NT2/D1 (cell line): ENCODE results near the gene ADARB2.

Experiments
- DNase-seq: peaks from one replicate; pipeline ENCODE4 v3.0.0-alpha.2; 2011; ENCODE audit warnings: low read depth, low spot score
- H3K27me3 ChIP-seq: 2 replicates; pipeline ENCODE4 v1.6.0; 2011; ENCODE audit warnings: mild to moderate bottlenecking; ENCODE audit not compliant: insufficient read length, insufficient read depth
- H3K36me3 ChIP-seq: 2 replicates; pipeline ENCODE4 v1.6.1; 2011; ENCODE audit warnings: mild to moderate bottlenecking, low read length, mixed read lengths; ENCODE audit not compliant: insufficient read depth, insufficient read length
- H3K4me1 ChIP-seq: 2 replicates; pipeline ENCODE4 v1.5.1; 2011; ENCODE audit not compliant: insufficient read depth, insufficient read length
- H3K4me3 ChIP-seq: 2 replicates; pipeline ENCODE4 v1.5.1; 2011; ENCODE audit warnings: low read depth; ENCODE audit not compliant: insufficient read length
- H3K9ac ChIP-seq: 2 replicates; pipeline ENCODE4 v1.6.0; 2011; ENCODE audit warnings: low read depth; ENCODE audit not compliant: insufficient read length
- H3K9me3 ChIP-seq: 2 replicates; pipeline ENCODE4 v1.5.1; 2011; ENCODE audit warnings: mild to moderate bottlenecking, low read length; ENCODE audit not compliant: insufficient read depth
- SUZ12 ChIP-seq: IDR thresholded peaks from 2 replicates; pipeline ENCODE4 v1.6.1; 2011; ENCODE audit not compliant: insufficient read length, insufficient read depth; ENCODE audit errors: extremely low read depth
- YY1 ChIP-seq: IDR thresholded peaks from 2 replicates; pipeline ENCODE4 v1.6.1; 2011; ENCODE audit not compliant: insufficient read length, insufficient read depth
- ZNF274 ChIP-seq: IDR thresholded peaks from 2 replicates; pipeline ENCODE4 v1.6.1; 2011; ENCODE audit warnings: mild to moderate bottlenecking, low read depth, low read length

ADARB2 gene

GRCh38 chr10:1545524-1545923 is 191.8 kb downstream of the ADARB2 start:
- Histone ChIP-seq H3K27me3 (no peaks in the 10 kb centered on the region), H3K4me3 (no peak overlapping the region), H3K36me3 (no peaks in the 10 kb centered on the region), H3K4me1 (no peaks in the 10 kb centered on the region), H3K9ac (no peak overlapping the region), H3K9me3 (peaks cover 12% of the 10 kb centered on the region; the same call in 1 of the 2 replicates)
- DNase-seq: no peak
- TF ChIP-seq YY1 (no peak), ZNF274 (no peak), SUZ12 (no peak)

- no peaks in the 10 kb centered on the region for H3K36me3 ChIP-seq
- H3K4me1 ChIP-seq: no peaks in the 10 kb centered on the region
- no peak for DNase-seq
- H3K27me3 ChIP-seq: no peaks in the 10 kb centered on the region
- H3K4me3 ChIP-seq: no peak overlapping the region
- H3K9ac ChIP-seq: no peak overlapping the region
- peaks cover 12% of the 10 kb centered on the region; the same call in 1 of the 2 replicates for H3K9me3 ChIP-seq
- TF ChIP-seq YY1 (no peak), SUZ12 (no peak), ZNF274 (no peak)
Measured at GRCh38 chr10:1544929-1545328, 192.4 kb downstream of the ADARB2 start.

GRCh38 chr10:1544209-1544673 is 193.1 kb downstream of the ADARB2 start:
- H3K36me3 ChIP-seq: no peaks in the 10 kb centered on the region
- H3K9ac ChIP-seq: no peak overlapping the region
- no peaks in the 10 kb centered on the region for H3K4me1 ChIP-seq
- H3K9me3 ChIP-seq: peaks cover 12% of the 10 kb centered on the region; the same call in 1 of the 2 replicates
- TF ChIP-seq SUZ12: no peak
- TF ChIP-seq YY1: no peak
- no peak for TF ChIP-seq ZNF274
- no peak for DNase-seq
- H3K4me3 ChIP-seq: no peak overlapping the region
- no peaks in the 10 kb centered on the region for H3K27me3 ChIP-seq

GRCh38 chr10:1543596-1543995 is 193.7 kb downstream of the ADARB2 start:
- peaks cover 10% of the 10 kb centered on the region; the same call in 1 of the 2 replicates for H3K9me3 ChIP-seq
- no peak overlapping the region for H3K9ac ChIP-seq
- TF ChIP-seq SUZ12 (no peak), ZNF274 (no peak), YY1 (no peak)
- no peaks in the 10 kb centered on the region for H3K36me3 ChIP-seq
- no peaks in the 10 kb centered on the region for H3K27me3 ChIP-seq
- H3K4me1 ChIP-seq: no peaks in the 10 kb centered on the region
- H3K4me3 ChIP-seq: no peak overlapping the region
- DNase-seq: no peak

- H3K36me3 ChIP-seq: no peaks in the 10 kb centered on the region
- no peak for DNase-seq
- no peak for TF ChIP-seq YY1
- no peak for TF ChIP-seq SUZ12
- no peak for TF ChIP-seq ZNF274
- H3K27me3 ChIP-seq: no peaks in the 10 kb centered on the region
- H3K4me1 ChIP-seq: no peaks in the 10 kb centered on the region
- no peak overlapping the region for H3K9ac ChIP-seq
- peaks cover 4% of the 10 kb centered on the region; the same call in 1 of the 2 replicates for H3K9me3 ChIP-seq
- H3K4me3 ChIP-seq: no peak overlapping the region
Measured at GRCh38 chr10:1542941-1543340, 194.4 kb downstream of the ADARB2 start.

GRCh38 chr10:1540144-1540543 is 197.2 kb downstream of the ADARB2 start:
- Histone ChIP-seq H3K4me1 (no peaks in the 10 kb centered on the region), H3K27me3 (no peaks in the 10 kb centered on the region), H3K36me3 (no peaks in the 10 kb centered on the region), H3K4me3 (no peak overlapping the region), H3K9me3 (no peaks in the 10 kb centered on the region), H3K9ac (no peak overlapping the region)
- TF ChIP-seq SUZ12 (no peak), YY1 (no peak), ZNF274 (no peak)
- no peak for DNase-seq

GRCh38 chr10:1539216-1539615 is 198.1 kb downstream of the ADARB2 start:
- H3K27me3 ChIP-seq: no peaks in the 10 kb centered on the region
- no peak overlapping the region for H3K4me3 ChIP-seq
- H3K9me3 ChIP-seq: no peaks in the 10 kb centered on the region
- H3K36me3 ChIP-seq: no peaks in the 10 kb centered on the region
- no peaks in the 10 kb centered on the region for H3K4me1 ChIP-seq
- DNase-seq: no peak
- TF ChIP-seq SUZ12: no peak
- TF ChIP-seq YY1: no peak
- no peak for TF ChIP-seq ZNF274
- H3K9ac ChIP-seq: no peak overlapping the region

GRCh38 chr10:1538531-1539061 is 198.7 kb downstream of the ADARB2 start:
- H3K9me3 ChIP-seq: no peaks in the 10 kb centered on the region
- DNase-seq: no peak
- H3K27me3 ChIP-seq: no peaks in the 10 kb centered on the region

More at GRCh38 chr10:1538531-1539061, 198.7 kb downstream of the ADARB2 start:
- Histone ChIP-seq H3K4me1 (no peaks in the 10 kb centered on the region), H3K36me3 (no peaks in the 10 kb centered on the region), H3K9ac (no peak overlapping the region), H3K4me3 (no peak overlapping the region)
- TF ChIP-seq ZNF274: no peak
